SK-MEL-5 (cell line): ENCODE results near the gene MBNL2. TPM values are rescaled to one million over a fixed set of nuclear protein-coding genes. Genes with fewer than 3 reads are reported as not detected.
"Not testable (repeated sequence)": the region's sequence is repeated elsewhere in the genome, so short reads cannot be mapped to it uniquely, and the experiment has no call there.

Source experiments
- DNase-seq: peaks from one replicate; pipeline ENCODE4 v3.0.0-alpha.2; 2016; ENCODE audit warnings: low read depth, low spot score
- in situ Hi-C: cut with HindIII; loops from 2 replicates; pipeline ENCODE4 v1.10.0; 2016; ENCODE audit warnings: low sequenced_read_pairs, high pct_unique_total_duplicates, low pct_unique_long_range_greater_than_20kb
- total RNA-seq: library from RNA; depleted of rRNA; stranded (reverse); fragments of >200 nt; shearing (Covaris generic); gene quantifications from 2 replicates; pipeline ENCODE4 v1.2.3, GENCODE V29; 2014

Gene MBNL2
- total RNA-seq, 1 experiment from 2014 or later = 17.9 TPM

DNA sequence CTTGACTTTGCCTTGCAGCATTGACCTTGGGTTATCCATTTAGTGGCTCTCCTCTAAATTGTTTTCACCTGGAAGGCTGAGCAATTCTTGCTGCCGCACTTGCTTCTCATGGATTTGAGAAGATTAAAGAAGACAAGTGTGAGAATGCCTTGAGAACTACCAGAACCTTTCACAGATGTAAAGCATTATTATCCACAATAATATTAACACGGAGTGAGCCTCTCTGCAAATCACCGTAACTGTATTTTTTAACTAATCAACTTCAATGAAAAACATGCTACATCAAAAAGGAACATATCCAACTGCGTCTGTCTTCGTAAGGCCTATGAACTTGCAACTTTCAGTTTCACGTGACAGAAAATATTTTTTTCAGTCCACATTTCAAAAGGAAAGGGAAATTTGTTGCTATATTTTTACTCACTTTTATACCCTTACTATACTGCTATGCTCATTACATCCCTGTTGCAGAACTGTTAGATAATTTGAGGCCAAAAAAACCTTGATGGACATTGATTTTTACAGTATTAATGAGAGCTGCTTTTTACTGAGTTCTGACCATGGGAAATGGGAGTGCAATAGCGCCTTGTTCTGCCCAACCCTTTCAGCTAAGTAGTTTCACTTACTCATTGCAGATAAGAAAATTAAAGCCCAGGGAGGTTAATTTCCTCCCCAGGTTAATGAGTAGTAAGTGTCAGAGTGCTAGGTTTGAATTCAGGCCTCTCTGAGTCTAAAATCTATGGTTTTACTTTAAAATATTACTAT is 118.0 kb downstream of the MBNL2 start:
- DNase-seq = no peak
- in situ Hi-C loops = no loop called here

DNA sequence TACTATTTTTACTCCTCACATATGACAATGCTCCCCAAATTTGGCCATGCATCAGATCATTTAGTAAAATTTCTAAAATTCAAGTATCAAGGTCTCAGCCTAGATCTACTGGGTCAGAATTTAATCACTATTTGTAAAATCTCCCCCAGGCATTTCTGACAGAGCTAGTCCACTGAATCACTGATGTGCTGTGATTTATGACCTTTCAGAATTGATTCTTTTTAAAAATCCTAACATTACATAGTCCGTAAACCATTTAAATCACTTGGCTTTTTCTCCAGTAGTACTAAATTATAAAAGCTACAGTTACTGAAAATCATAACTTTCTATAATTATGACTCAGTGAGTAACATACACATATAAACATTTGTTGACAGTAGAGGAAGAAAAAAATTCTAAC is 119.0 kb downstream of the MBNL2 start:
- DNase-seq = no peak
- in situ Hi-C loops = no loop called here

DNA sequence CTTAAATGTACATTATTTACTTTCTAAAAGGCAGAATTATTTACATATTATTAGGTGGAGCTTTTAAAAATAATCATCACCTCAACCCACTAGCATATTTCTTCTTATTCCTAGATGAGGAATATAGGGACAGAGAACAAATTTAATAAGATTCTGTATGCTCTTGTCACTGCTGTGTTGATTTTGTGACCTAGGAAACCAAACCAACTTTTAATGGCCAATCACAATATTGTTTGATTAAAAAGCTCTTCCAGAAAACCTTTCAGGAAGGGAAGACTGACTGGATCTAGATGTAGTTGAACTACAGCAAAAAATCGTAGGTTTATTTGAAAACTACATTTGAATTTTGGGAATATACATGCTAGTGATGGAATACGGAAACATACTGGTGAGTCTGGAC is 120.0 kb downstream of the MBNL2 start:
- DNase-seq = no peak
- in situ Hi-C loops = no loop called here

DNA sequence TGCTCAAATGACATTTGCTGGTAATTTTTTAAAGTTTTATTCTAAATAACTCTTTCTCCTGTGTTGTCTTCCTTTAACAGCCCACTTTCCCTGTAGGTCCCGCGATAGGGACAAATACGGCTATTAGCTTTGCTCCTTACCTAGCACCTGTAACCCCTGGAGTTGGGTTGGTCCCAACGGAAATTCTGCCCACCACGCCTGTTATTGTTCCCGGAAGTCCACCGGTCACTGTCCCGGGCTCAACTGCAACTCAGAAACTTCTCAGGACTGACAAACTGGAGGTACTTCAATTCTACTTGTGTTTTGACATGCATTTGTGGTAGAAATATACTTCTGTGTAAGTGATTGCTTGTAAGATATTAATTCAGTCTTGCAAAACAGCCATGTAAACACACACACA is 120.8 kb downstream of the MBNL2 start:
- DNase-seq = no peak
- in situ Hi-C loops = no loop called here

DNA sequence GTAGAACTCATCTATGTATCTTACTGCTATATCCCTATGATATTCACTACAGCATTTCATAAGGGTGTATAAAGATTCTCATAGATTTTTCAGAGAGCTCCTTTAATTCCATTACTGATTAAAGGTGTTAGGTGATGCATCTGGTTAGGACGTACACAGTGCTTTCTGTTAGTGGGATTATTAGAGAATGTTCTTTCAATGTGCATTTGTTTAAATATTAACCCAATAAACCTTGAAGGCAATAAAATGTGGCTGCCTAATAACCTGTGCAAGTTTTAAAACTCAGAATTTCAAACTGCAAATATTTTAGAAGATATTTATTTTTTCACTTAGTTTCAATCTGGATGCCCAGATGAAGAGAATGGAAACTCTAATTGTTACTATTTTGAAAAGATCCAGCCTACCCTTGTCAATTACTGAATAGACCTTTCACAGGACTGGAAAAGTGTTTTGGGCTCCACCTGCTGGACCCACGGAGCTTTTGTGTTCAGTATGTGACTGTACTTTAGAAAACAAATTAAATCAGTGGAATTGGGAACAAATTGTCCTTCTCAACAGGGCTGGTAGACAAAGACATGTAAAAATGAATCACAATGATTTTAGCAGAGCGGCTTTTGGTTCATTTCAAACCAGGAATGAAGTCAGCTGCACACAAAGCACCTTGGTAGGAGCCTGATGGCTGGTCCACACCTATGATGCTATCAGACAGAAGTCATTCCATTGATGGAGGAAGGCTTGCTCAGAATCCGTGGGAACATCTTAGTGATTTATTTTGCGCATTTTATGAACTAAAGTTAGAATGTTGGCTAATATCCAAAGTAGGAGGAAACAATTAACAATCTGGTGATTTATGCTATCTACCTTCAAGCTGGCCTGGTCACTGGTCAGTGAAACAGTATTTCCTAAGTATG is 122.4 kb downstream of the MBNL2 start:
- in situ Hi-C loops = no loop called here
- peak; percentile 78 for DNase-seq

DNA sequence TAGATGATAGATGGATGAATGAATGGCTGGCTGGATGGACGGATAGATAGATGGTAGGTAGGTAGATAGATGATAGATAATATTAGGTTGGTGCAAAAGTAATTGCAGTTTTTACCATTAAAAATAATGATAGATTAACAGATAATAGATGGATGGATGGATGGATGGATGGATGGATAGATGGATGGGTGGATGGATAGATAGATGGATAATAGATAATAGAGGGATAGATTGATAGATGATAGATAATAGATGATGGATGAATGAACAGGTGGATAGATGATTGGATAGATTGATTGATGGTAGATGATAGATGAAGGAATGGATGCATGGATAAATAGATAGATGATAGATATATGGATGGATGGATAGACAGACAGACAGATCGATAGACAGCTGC is 124.0 kb downstream of the MBNL2 start:
- in situ Hi-C loops = no loop called here
- no peak for DNase-seq

DNA sequence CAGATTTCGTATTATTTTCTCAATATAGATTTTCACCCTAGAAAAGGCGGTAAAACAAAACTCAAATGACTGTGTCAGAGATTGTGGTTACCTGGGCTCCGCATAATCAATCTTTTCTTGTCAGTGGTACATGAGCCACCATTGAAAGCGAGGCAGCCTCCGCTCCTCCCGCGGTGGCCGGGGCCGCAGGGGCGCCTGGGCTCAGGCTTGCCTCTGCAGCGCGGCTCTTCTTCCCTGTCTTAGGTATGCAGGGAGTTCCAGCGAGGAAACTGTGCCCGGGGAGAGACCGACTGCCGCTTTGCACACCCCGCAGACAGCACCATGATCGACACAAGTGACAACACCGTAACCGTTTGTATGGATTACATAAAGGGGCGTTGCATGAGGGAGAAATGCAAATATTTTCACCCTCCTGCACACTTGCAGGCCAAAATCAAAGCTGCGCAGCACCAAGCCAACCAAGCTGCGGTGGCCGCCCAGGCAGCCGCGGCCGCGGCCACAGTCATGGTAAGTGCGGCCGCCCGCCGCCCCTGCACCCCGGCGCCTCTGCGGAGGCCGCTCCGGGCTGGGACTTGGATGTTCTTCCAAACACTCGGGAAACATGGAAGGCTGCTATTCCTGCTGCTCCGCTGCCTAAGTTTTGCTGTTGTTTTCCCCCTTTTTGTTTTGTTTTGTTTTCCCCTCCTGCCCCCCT is 124.6 kb downstream of the MBNL2 start:
- DNase-seq = no peak
- in situ Hi-C loops = no loop called here

DNA sequence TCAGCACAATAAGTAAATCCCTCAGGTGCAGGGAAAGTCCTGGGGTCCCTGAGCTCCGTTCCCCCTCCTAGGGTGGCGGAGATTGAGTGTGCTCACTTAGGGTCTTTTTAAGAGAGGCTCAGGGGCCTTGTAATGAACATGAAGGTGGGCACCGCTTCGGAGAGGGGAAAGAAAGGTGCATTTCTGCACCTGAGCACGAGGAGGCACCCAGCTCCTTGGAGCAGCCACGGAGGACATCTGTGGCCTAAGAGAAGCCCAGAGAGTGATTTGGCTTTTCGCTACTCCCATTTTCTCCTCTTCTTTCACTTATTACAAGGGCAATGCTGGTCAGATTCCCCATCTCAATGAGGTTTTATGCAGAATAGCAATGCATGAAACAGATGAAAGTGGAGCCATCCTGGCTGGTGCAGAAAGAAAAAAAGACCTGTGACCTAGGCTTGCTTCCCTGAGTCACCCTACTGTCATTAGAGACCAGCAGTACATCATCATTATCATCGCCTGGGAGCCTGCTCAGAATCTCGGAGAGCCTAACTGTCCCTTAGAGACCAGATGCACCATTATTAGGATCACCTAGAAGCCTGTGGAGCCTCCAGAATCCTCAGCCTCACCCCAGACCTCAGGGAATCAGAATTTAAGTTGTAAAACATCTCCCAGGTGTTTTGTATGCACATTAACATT is 125.3 kb downstream of the MBNL2 start:
- DNase-seq = no peak
- in situ Hi-C loops = no loop called here

DNA sequence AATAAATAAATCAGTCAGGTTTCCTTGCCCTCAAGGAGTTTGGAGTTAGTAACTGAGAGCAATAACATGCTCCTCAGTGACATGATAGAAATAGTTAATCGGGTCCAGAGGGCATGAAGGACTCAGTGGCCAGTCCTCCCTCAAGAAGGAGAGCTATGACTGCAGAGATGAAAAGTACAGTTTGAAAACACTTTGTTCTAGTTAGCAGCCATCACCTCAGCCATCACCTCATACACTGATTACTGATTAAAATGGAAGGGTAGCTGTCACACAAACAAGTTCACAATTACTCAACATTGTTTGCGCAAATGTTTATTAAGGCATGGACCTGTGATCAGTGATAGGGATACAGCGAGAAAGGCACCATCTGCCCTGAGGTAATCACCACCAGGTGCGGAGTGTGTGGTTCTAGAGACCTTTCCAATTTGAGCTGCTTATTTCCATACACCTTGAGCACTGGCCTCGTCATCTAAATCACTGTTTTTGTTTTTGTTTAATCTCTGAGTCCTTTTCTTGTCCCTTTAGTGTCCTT is 126.5 kb downstream of the MBNL2 start:
- no peak for DNase-seq
- in situ Hi-C loops = no loop called here

DNA sequence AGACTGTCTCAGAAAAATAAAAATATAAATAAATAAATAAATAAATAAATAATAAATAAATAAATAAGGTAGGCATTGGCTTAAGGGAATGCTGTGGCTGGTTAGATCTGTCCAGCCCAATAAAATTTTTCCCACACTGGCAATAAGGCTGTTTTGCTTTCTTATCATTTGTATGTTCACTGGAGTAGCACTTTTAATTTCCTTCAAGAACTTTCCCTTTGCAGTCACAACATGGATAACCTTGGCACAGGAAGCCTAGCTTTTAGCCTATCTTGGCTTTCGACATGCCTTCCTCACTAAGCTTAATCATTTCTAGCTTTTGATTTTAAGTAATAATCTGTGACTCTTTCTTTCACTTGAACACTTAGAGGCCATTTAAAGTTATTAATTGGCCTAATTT is 129.9 kb downstream of the MBNL2 start:
- DNase-seq, in situ Hi-C loops: not testable (repeated sequence)

DNA sequence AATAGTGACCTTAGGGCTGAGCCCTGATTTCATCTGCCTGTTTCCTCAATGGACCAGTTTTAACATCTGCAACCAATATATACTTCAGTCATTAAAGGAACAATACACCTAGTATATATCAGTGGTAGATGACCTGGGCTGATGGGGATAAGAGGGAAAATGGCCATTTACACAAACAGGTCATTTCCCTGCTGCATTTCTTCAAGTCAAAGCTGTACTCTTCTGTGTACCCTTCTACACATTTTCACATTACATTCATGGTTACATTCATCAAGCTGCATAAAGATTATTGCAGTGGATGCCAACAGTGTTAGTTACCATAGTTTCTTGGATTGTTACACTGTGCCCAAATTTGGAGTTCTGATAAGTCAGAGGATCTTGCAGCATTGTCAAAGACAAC is 130.7 kb downstream of the MBNL2 start:
- DNase-seq = no peak
- in situ Hi-C loops = no loop called here

DNA sequence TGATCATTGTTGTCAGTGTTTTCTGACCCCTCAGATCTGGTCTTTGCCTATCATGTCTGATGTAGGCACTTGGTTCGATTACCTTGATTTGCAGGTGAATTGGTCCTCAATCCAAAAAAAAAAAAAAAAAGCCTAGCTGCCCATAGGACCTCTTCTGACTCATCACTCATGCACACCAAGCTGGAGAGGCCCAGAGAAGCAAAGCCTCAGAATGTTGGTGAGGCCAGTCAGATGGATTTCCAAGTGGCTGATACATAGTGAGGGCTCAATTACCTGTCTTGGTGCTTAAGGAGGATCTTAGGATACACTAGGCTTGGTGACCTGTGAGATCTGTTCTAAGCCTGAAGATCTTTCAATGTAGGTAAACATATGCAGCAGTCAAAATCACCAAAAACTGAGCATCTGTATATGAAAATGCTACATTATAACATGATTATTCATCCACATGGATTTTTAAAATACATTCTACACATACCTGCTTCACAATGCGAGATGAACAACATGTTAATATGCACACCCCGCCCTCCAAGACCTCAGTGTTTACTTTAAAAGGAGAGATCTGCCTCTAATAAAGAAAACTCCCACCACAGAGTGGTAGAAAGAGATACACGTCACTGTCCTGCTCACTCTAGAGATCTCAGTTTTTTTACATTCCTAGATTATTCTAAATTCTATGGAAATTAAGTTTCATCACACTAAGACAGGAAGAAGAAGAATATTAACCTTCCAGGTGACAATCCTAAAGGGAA is 132.0 kb downstream of the MBNL2 start:
- DNase-seq = no peak
- in situ Hi-C loops = no loop called here

DNA sequence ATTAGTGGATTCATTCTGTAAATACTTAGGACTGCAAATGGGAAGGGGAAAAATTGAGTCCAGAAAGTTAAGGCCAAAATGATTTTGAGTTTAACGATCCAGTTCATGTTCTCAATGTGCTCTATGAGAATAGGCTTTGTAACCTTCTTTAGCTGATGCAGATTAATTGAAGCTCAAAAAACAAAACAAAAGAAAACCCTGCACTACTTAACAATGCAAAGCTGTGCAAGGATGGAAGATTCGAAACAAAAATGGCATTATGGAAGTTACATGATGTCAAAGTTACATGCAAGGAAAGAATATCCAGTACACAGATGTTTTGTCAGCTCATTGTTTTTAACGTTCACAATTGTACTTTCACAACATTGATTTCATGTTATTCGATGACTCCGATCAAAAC is 132.7 kb downstream of the MBNL2 start:
- in situ Hi-C loops = no loop called here
- DNase-seq = no peak

DNA sequence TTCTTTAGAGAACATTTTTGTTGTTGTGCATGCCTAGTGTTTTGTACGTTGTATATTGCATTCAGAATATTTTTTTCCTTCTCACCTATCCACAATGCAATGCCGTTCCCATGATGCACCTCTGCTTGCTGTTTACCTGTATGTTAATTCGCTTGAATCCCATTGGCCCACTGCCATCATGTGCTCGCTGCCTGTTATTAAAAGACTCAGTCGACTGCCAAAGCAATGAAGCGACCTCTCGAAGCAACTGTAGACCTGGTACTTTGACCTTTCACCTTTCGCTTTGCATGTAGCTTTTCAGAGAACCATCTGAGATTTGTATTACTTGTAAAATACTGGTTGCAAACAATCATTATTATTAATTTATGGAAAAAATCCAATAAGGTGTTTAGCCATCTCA is 134.5 kb downstream of the MBNL2 start:
- no peak for DNase-seq
- in situ Hi-C loops = no loop called here

DNA sequence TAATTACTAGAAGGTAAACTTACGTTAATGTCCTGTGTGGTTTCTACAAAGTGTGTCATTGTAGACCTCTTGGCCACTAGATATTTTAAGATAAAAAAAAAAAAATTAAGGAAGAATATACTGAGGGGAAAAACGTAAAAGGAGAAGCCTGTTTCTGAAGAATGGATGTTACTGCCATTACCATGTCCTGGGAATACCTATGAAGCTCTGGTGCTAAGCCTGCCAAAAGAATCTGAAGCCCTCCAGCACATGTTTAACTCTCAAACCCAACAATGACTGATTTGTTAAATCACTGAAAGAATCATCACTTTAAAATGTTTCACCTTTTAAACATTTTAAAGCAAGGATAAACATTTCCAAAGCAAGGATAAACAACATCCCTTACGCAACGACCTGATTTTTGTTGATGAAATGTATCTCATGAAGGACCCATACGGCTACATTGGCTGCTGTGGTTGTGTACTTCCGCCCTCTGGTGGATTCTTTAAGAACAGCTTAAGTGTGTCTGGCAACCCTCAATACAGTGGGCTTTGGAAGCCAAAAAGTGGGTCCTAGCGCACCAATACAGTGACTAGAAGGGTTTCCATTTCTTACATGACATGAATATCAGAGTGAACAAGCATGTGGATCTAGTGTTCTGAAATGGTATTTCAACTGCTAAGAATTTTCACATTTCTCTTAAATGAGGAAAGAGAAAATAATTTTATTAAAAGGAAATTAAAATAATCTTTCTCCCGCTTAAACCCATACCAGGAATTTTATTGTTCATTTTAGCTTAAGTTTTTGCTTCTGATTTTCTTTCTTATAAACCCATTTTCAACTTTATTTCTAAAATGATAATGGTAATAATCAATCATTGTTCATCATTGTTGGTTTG is 137.3 kb downstream of the MBNL2 start:
- in situ Hi-C loops = loop anchor here (10.0 kb wide), 1 partner anchor 245 kb away; no protein-coding TSS in a partner anchor
- DNase-seq = peak; percentile 88

DNA sequence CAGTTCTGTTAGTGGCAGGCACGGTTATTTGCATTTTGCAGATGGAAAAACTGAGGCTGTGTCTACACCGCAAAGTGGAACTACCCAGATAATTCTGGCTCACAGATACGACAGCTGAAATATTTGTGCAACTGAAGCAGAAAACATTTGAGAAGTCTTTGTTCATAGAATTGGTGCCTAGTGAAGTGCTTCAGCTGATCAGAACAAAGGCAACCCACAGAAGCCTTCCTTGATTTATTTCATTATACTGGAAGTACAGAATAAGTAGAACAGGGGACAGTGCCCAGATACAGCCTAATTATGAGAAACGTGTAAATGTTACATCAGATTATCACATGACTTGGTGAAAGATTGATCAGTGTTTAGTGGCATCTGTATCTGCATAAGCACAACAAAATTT is 138.5 kb downstream of the MBNL2 start:
- in situ Hi-C loops = loop anchor here (10.0 kb wide), 1 partner anchor 246 kb away; no protein-coding TSS in a partner anchor
- no peak for DNase-seq
